COR-L47 (cell line): ENCODE results near the gene GRIK1.
"Not testable (repeated sequence)": the region's sequence is repeated elsewhere in the genome, so short reads cannot be mapped to it uniquely, and the experiment has no call there.

Experiments
- DNase-seq: peaks from one replicate; lab custom pipeline; 2025; lab: John Stamatoyannopoulos, UW

GRIK1 gene

DNA sequence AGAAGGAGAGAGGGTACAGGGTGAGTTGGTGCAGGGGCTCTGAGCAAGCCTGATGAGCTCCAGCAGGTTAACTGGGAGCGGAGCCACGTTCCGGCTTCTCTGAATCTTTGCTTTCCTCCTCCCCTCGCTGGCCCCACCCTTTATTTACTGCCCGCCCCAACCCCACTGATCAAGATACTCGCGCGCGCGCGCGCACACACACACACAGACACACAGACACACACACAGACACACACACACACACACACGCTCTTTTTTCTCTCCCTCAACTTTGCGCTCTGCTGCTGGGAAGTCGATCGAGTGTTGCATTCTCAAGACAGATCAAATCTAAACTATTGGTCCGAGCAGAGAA, at the start of gene GRIK1:
TSS of gene GRIK1 (minus strand) at position 73 of the 352 bp plus-strand sequence.
- no peak for DNase-seq

DNA sequence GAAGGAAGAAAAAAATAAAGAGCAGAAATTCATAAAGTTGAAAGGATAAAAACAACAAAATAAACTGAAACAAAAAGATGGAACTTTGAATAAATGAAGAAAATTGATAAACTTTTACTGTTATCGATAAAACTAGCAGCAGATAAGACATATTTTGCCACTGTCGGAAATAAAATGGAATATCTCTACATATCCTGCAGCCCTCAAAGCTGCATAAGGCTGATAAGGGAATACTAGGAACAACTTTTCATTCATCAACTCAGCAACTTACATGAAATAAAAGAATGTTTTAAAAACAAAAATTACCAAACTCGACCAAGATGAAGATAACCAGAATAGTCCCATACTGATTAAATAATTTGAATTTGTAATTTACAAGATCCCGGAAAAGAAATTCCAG, 48.0 kb upstream of the GRIK1 start:
- no peak for DNase-seq

- DNase-seq = no peak
Observed at GRCh38 chr21:29985866-29986265, 46.1 kb upstream of the GRIK1 start.

DNA sequence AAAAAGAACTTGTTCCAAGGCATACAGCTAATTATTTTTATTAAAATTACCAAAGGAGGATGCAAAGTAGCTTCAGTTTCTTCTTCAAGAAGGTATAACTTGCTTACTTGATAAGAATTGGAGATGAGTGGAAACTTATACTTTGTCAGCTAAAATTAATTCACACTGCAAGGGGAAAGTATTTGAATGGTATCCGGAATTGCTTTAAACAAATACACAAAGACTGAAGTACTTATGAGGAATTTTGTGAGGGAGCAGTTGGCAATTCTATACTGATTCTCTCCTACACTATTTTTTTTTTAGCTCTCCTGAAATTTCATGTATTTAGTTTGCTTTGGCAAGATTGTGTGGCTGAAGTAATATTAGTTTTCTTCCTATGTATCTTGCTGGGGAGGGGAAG, 39.2 kb upstream of the GRIK1 start:
- DNase-seq = no peak

DNA sequence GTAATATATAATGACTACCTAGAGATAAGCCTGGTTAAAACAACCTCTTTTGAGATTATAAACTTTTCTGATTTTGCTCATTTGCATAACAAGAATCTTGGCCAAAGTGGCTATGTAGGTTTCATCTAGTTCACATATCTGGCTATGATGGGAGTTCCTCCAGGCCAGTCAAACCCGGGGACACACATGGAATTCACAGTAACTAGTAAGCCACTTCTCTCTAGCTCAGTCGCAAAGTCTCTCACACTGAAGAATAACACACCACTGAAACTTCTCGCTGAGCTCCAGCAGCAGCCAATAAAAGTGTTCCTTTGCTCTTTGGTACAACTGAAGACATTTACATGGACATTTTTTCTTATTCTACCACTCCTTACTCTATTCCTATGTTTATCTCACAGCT, 36.0 kb upstream of the GRIK1 start:
- no peak for DNase-seq

DNA sequence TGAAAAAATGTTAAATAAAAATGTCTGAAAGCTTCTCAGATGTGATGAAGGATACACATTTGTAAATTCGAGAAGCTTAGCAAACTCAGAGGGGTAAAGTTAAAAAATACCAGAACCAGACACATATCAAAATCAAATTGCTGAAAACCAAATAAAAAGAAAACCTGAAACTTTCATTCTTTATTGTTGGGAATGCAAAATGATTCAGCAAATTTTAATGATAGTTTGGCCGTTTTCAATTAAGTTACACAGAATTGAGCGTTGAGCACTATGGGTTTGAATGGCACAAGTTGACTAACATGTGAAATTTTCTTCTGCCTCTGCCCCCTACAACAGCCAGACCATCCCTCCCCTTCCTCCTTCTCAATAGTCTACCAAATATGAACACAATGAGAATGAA, 33.5 kb upstream of the GRIK1 start:
- DNase-seq = no peak

DNA sequence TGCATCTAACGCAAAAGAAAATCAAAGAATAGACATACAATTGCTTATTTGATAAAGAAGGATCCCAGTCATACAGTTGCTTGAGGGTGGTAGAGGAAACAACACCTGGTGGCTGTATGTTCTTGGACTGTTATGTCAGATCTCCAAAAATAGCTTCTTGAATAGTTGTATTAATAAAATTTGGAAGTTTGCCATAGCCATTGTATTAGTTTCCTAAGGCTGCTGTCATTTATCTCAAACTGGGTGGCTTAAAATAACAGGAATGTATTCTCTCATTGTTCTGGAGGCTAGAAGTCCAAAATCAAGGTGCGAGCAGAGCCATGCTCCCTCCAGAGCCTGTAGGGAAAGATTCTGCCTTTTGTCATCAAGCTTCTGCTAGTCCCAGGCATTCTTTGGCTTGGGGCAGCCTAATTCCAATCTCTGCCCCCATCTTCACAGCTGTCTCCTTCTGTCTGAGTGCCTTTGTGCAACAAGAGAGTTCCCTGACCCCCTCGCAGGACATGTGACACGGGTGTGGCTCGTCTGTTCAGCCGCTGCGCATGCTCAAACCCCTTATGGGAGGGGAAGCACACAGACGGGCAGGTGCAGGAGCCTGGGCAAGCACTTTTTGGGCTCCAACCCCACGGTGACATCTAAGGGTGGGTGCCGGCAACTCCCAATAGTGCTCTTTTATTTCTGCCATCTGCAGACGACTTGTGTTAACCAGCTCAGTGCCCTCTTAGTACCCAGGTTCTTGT, 21.7 kb upstream of the GRIK1 start:
- DNase-seq = no peak

DNA sequence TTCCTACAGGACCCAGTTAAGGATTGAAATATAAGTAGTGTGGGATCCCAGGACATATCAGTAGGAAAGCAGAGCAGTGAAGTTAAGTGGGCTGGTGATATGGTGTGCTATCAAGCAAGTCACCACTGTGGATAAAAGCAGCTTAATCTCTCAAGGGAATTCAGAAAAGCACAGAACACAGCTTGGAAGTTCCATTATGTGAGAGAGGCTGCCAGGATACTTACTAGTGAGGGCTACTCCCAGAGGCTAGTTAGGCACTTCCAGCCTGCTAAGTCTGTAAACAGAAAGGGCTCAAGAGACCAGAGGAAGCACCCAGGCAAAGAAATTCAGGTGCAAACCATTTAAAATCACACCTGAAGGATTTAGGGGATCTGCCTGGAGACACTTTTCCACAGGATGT, 18.8 kb upstream of the GRIK1 start:
- DNase-seq = no peak

DNA sequence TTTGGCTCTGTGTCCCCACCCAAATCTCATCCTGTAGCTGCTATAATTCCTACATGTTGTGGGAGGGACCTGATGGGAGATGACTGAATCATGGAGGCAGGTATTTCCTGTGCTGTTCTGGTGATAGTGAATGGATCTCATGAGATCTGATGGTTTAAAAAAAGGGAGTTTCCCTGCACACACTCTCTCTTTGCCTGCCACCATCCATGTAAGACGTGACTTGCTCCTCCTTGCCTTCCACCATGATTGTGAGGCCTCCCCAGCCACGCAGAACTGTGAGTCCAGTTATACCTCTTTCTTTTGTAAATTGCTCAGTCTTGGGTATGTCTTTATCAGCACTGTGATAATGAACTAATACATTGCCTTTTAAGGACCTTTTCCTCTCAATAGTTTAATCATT, 18.2 kb upstream of the GRIK1 start:
- not testable (repeated sequence) for DNase-seq

DNA sequence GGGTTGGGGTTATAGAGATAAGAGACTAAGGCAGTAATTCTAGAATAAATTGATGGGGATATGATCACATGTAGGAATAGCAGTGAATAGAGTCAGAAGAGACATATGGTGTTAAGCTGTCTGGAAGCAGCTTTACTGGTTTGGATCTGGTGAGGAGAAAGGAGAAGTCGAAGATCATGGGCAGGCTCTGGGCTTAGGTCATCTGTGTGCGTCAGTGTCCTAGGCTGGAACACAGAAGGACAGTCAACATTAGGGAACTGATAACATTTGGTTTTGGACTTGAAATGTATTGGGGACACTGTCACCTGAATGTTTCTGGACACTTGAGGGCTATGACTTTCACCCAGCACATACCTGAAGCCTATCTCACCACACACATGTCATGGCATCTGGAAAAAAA, 13.9 kb upstream of the GRIK1 start:
- no peak for DNase-seq

GRCh38 chr21:29953072-29953471, 13.3 kb upstream of the GRIK1 start:
- DNase-seq = no peak

- no peak for DNase-seq
Observed at GRCh38 chr21:29951911-29952310, 12.1 kb upstream of the GRIK1 start.

GRCh38 chr21:29949991-29950390, 10.2 kb upstream of the GRIK1 start:
- DNase-seq = no peak

DNA sequence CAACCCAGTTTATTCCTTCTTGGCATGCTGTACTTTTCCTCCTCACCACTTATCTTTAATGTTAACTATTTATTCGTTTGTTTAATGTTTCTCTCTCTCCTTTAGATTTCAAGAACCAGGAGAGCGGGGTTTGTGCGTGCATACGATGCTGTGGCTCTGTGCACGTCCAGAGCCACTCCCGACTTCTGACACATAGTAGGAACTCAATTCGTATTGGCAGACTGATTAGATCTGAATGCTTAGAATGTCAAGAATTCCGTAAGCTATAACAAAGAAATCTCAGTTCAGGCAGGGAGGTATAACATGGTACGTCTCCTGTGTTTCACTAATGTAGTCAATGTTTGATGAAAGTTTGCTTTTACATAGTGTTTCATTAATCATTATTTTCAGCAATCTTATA, 7.3 kb upstream of the GRIK1 start:
- no peak for DNase-seq

DNA sequence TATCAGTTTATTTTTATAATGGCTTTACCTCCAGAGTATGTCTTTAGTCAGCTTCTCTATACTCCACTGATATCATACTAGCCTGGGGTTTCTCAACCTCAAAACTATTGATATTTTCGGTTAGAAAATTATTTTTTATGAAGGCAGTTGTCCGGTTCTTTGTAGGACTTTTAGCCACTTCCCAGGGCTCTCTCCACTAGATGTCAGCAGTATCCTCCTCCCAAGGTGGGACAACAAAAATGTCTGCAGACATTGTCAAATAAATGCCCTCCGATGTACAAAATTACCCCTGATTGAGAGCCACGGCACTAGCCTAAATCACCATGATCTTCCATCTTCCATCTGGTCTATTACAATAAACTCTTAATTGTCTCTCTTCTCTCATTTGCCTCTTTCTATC, 4.1 kb upstream of the GRIK1 start:
- no peak for DNase-seq

GRCh38 chr21:29942034-29942433, 2.2 kb upstream of the GRIK1 start:
- no peak for DNase-seq

DNA sequence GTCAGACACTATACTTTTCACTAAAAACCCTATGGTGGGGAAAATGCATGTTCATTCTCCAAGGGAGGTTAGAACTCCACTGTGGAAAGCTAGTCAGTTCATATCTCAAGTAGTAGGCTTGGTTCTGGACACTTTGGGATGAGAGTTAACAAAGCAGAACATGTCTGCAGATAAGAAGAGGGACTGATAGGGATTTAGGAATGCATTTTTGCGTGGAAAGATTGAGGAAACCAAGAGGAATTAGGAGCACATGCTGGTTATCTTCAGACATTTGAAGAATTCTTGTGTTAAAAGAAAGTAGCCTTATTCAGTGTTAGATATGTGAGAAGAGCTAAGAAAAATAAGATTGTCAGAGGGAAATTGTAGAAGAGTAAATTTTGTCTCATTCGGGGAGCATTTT, 1.2 kb upstream of the GRIK1 start:
- no peak for DNase-seq

DNA sequence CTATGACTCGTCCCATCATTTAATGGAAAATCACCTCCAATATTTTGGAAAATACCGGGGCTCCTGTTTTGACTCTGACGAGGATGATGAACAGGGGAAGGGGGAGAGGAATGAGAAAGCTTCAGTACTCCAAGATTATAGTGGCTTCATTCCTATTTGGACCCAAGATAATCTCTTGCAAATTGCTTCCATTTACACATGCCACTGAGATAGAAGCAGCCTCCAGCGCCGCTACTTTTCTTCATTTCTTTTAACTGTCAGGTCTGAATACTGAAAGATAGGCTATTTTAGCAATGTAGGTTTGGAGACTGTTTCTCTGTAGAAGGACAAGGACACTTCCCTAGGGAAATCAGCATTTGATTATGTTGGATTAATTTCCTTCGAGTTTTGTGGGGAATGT, 565 bp upstream of the GRIK1 start:
- DNase-seq = no peak

DNA sequence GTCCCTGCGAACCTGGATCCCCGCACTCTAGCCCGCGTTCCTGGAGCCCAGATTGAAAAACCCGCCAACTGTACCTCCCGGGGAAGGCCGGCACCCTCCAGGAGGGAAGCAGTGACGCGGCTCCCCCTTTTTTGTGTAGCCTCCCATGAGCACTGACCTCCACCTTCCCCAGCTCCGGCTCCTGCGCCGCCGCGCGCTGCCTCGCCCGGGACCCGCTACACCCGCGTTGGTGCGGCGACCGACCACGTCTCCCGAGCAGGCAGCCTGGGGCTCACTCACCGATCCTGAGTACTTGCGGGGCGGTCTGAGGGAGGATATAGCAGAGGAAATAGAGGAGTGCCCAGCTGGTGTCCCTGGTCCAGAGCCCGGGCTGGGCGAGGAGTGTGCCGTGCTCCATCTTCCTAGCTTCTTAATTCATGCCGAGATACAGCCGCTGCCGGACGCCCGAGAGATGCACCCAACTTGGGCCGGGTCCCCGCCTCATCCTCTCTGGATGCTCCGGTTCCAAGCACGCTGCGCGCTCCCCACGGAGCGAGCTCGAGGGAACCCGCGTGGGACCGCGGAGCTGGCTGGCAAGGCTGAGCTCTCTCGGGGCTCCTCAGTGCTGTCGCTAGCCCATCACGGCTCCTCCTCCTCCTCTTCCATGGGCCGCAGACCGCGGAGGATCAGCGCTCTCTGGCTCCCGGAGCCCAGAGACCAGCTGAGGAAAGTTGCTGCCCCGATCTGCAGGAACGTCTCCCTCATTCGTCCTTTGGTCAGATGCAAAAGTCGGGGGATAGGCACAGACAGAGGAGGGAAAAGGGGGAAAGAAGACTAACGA, 482 bp downstream of the GRIK1 start:
- peak; percentile 27 for DNase-seq

DNA sequence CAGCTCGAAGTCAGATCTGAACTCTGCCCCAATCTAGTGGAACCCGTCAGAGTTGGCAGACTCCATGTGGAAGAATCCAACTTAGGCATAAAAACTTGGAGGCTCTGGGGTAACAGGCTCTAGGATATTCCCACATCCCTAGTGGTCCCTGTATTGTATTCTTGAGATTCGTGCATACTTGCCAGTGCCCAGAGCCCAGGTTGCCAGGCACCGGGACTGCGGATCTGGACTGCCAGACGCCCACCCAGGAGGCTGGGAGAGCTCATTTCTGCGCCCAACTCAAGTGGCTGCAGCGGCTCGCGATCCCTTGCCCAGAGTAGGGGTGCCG, 1.1 kb downstream of the GRIK1 start:
- DNase-seq = no peak

- no peak for DNase-seq
Observed at GRCh38 chr21:29933088-29933487, 6.7 kb downstream of the GRIK1 start.

DNA sequence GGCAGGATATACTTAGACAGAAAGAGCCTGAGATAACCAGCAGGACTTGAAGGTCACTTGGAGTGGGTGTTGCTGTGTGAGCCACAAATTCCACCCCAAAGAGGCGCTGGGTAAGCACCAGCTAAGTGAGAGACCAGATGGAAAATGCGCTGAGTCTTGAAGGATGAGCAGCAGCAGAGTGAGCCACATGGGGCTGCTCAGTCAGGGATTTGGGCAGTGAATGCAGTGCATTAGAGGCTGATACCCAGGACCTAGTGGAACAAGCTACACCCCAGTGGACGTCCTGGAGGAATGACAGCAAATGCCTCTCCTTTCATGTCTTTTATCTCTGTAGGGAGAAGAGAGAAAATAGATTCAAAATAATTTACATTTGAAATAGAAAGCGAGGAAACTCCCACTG, 11.3 kb downstream of the GRIK1 start:
- no peak for DNase-seq

DNA sequence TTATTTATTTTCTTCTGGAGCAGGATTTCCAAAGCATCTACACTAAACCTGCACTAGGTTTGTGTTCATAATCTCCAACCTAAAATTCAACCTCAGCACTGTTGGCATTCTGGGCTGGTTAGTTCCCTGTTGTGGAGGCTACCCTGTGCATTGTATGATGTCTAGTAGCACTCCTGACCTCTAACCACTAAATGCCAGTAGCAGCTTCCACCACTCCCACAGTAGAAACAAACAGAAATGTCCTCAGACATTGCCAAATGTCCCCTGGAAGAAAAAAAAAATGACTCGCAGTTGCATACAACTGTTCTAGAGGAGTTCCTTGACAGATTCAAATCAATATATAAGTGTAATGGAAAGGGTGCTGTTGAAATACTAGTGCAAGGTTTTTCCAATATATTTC, 18.9 kb downstream of the GRIK1 start:
- DNase-seq = no peak

GRCh38 chr21:29914326-29914725, 25.5 kb downstream of the GRIK1 start:
- DNase-seq = no peak
